Astrocyte of the cerebellum (primary cell): ENCODE measurements around the gene SNTA1.
"Not testable (repeated sequence)": the region's sequence is repeated elsewhere in the genome, so short reads cannot be mapped to it uniquely, and the experiment has no call there.

ENCODE experiments used
- DNase-seq: peaks from one replicate; pipeline ENCODE4 v3.0.0-alpha.2; 2011; ENCODE audit warnings: low read depth
- H3K4me3 ChIP-seq: 2 replicates; pipeline ENCODE4 v1.5.1; 2011; ENCODE audit warnings: mild to moderate bottlenecking, low read depth, low read length, moderate library complexity
- in situ Hi-C: cut with HindIII; loops from 2 replicates; pipeline ENCODE4 v1.10.0; 2017; ENCODE audit warnings: low sequenced_read_pairs
- TF ChIP-seq, protein P1 (sequence below): IDR thresholded peaks from 2 replicates; pipeline ENCODE4 v1.5.1; 2012; ENCODE audit warnings: low read length, low read depth, moderate library complexity, mild to moderate bottlenecking; ENCODE audit errors: missing control alignments

The SNTA1 gene

DNA sequence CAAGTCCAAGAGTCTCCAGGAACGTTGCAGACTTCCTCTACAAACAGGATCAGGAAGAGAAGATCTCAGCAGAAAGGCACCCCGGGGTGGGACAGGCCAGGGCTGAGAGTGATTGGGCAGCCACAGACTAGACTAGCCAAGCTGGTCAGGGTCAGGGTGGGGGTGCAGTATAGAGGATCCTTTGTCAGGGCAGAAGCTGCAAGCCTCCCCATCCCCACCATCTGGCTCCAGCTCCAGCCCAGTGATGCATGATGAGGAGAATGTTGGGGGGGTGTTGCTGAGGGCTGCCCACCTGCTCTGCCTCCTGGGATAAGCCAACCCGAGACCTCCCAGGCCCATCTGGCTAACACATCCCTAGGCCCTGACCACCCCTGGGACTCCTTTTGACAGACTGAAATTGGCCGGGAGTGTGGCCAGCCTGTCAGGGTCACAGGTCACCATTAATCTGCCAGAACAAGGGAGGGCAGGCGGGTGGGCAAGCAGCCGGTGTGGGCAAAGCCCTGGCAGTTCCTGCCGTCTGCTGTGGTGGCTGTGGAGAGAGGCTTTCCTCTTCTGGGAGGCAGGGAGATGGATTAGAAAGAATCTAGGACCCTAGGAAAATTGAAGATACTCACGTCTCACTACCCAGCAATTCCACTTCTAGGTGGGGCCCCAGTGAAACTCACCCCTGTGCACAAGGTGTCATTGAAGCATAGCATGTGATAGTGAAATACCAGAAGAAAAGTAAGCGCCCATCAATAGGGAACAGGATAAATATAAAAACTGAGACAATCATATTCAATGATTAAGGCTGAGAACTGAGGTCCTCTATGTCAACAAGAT, 22.1 kb upstream of the SNTA1 start:
- in situ Hi-C loops = no loop called here
- no peak for DNase-seq
- TF ChIP-seq, protein P1, sequence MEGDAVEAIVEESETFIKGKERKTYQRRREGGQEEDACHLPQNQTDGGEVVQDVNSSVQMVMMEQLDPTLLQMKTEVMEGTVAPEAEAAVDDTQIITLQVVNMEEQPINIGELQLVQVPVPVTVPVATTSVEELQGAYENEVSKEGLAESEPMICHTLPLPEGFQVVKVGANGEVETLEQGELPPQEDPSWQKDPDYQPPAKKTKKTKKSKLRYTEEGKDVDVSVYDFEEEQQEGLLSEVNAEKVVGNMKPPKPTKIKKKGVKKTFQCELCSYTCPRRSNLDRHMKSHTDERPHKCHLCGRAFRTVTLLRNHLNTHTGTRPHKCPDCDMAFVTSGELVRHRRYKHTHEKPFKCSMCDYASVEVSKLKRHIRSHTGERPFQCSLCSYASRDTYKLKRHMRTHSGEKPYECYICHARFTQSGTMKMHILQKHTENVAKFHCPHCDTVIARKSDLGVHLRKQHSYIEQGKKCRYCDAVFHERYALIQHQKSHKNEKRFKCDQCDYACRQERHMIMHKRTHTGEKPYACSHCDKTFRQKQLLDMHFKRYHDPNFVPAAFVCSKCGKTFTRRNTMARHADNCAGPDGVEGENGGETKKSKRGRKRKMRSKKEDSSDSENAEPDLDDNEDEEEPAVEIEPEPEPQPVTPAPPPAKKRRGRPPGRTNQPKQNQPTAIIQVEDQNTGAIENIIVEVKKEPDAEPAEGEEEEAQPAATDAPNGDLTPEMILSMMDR = no peak
- H3K4me3 ChIP-seq = no peak overlapping the region

DNA sequence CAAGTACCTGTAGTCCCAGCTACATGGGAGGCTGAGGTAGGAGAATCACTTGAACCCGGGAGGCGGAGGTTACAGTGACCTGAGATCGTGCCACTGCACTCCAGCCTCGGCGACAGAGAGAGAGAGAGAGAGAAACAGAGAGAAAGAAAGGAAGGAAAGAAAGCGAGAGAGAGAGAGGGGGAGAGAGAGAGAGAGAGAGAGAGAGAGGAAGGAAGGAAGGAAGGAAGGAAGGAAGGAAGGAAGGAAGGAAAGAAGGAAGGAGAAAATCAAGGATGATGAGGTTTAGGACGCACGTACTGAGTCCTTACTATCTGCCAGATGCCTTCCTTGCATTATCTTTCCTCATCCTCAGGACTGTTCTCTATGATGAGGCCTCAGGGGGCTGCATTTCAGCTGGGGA, 21.2 kb upstream of the SNTA1 start:
- DNase-seq, in situ Hi-C loops, H3K4me3 ChIP-seq: not testable (repeated sequence)

DNA sequence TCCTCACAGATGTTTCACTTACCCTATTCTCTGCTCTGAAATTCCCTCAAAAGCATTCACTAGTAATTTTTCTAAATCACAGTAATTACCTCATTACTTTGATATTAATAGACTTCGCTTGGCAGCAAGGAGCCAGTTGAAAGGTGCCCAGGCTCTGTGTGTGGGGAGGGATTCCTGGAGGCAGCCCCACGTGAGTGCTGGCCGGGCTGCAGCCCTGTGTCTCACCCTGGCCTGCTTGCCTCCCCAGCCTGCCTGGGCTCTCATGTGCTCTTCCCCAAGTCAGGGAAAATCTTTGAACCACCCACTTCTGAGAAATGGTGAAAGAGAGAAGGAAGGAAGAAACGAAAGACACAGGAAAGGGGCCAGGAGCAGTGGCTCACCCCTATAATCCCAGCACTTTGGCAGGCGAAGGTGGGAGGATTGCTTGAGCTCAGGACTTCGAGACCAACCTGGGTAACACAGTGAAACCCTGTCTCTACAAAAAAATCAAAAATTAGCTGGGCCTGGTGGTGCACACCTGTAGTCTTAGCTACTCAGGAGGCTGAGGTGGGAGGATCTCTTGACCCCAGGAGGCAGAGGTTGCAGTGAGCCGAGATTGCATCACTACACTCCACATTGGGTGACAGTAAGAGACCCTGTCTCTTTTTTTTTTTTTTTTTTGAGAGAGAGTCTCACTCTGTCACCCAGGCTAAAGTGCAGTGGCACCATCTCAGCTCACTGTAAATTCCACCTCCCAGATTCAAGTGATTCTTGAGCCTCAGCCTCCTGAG, 20.0 kb upstream of the SNTA1 start:
- in situ Hi-C loops = no loop called here
- TF ChIP-seq, protein P1 = no peak

DNA sequence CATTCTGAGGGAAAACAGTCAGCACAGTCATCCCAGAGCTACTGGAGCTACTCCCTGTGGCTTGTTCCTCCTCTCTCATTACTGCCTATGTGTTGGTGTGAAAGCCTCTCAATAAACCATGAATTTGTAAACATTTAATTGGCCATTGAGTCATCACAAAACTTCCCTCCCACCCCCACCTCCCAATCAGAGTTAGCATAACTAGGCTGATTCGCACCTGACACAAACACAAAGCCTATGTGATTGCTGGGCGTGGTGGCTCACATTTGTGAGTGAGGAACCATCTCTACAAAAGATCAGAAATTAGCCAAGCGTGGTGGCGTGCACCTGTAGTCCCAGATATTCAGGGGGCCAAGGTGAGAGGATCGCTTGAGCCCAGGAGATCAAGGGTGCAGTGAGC, 17.1 kb upstream of the SNTA1 start:
- no peak for DNase-seq
- in situ Hi-C loops = no loop called here
- TF ChIP-seq, protein P1 = no peak
- no peak overlapping the region for H3K4me3 ChIP-seq

More for the DNA sequence above, 20.0 kb upstream of the SNTA1 start:
- H3K4me3 ChIP-seq = no peak overlapping the region
- DNase-seq = no peak

DNA sequence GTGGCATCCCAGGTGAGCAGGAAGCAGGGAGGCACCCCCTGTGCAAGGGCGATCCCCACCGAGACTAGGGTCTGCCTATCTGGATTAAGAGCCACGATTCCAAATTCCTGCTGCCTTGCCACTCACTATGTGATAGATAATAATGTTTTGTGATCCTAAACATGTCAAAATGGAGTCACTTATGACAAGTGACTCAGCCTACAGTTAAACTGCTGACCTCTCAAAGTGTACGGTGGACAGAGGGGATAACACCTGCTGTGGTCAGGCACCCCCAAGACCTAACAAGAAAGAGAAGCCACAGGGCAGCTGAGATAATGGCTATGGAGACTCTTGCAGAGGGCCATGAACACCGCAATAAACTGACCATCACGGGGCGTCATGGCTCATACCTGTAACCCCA, 16.0 kb upstream of the SNTA1 start:
- TF ChIP-seq, protein P1 = no peak
- DNase-seq = no peak
- in situ Hi-C loops = no loop called here
- H3K4me3 ChIP-seq = no peak overlapping the region

DNA sequence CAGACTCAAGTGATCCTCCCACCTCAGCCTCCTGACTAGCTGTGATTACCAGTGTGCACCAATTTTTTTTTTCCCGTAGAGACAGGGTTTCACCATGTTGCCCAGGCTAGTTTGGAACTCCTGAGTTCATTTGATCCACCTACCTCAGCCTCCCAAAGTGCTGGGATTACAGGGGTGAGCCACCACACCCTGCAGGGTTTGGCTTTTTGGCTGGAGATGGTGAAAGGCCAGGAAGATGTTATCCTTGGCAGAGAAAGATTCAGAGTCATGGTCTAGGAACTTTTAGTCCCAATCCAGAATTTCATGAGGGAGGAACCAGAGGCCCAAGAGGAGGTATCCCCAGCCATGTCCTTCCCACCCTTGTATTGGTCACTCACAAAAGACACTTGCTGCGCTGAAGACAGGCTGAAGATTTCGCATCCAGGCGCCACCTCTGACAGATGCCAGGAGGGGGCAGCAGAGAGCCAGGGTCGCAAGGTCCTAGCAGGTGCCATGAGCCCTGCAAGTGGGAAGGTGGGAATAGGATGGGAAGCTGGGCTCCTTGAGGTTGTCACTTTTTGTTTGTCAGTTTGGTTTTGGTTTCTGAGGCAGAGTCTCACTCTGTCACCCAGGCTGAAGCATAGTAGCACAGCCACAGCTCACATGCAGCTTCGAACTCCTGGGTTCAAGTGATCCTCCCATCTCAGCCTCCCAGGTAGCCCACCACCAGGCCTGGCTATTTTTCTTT, 13.5 kb upstream of the SNTA1 start:
- H3K4me3 ChIP-seq, in situ Hi-C loops: not testable (repeated sequence)
- TF ChIP-seq, protein P1 = peak; percentile 95
- peak; percentile 44 for DNase-seq
